ENCODE results near the gene OMG.
"Not testable (repeated sequence)": the region's sequence is repeated elsewhere in the genome, so short reads cannot be mapped to it uniquely, and the experiment has no call there.

The OMG gene

DNA sequence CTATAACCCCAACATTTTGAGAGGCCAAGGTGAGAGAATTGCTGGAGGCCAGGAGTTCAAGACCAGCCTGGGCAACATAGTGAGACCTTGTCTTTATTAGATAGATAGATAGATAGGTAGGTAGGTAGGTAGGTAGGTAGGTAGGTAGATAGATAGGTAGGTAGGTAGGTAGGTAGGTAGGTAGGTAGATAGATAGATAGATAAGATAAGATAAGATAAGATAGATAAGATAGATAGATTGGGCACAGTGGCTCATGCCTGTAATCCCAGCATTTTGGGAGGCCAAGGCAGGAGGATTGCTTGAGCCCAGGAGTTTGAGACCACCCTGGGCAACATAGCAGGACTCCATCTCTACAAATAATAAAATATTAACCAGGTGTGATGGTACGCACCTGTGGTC, 34.1 kb downstream of the OMG start:
- not testable (repeated sequence) for DNase-seq (ENCODE audit: low spot score)

DNA sequence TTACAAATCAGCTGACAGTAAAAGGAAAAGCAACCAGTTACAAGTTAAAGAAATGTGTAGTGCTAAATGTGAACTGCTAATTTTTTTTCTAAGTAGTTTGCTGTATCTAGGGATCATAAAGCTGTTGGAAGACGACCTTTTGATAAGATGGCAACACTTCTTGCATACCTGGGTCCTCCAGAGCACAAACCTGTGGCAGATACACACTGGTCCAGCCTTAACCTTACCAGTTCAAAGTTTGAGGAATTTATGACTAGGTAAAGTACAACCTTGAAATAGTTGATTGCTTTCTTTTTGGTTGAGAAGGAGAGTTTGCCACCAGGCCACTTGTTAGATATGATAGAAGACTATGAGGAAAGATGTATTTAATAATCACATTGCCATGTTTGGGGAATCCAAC, 35.4 kb downstream of the OMG start:
- DNase-seq (ENCODE audit: low spot score) = no peak

DNA sequence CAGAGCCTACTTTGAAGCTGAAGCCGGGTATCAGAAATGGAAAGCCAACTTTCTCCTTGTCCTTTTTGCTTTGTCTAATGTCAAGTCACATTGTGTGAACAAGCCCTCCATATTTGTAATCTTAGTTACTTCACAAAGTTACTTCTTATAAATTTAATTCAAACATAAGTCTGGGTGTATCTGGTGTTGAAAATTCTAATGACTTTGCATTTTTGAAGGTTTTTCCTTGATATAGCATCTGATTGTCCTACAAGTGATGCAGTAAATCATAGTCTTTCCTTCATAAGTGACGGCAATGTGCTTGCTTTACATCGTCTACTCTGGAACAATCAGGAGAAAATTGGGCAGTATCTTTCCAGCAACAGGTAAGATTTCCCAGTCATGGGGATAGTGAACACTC, 36.9 kb downstream of the OMG start:
- no peak for DNase-seq (ENCODE audit: low spot score)

DNA sequence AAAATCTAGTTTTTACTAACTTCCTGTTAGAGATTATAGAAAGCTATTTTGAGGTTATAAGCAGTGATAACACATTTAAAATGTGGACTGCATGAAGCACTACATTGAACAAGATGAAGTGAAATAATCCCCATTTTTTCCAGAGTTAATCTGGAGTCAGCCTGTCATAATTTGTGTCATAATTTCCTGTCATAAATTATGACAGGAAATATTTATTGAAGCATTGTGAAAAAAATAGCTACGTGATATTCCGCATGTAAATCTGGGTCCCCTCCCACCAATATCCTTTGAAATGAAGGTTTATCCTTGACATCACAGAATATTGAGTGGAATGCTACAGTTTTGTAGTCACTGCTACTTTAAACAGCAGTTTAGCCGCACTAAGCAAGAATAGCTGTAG, 40.1 kb downstream of the OMG start:
- DNase-seq (ENCODE audit: low spot score) = no peak

DNA sequence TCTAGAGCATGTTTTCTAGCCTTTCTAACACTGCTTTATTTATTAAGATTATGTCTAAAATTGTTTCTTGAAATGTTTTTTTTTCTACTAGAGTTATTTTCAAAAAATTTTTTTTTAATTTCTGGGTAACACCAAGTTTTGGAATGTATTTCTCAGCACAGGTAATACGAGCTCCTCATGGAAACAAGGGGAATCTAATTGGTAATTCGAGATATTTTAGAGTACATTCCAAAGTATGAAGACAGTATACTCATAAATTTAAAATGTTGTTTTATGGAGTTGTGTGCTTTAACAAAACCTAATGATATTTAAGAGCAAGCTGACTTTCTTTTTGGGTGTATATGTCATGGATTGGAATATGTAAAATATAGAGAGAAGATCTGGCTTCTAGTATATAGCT, 42.4 kb downstream of the OMG start:
- DNase-seq (ENCODE audit: low spot score) = no peak

DNA sequence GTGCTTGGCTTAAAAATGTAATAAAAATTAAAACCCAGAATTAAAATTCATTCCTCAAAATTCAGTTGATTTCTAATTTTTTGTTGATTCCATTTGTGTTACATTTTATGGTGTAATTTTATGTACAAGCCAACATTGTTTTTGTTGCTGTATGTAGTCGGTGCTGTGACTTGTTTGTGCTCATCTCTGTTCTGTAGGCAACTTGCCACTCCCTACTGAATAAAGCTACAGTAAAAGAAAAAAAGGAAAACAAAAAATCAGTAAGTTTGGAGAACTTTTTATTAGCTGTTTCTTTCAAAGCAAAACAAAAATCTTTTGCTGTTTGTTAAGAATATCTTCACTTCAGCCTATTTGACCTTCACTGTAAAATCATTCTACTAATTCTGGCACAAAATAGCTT, 44.3 kb downstream of the OMG start:
- no peak for DNase-seq (ENCODE audit: low spot score)

DNA sequence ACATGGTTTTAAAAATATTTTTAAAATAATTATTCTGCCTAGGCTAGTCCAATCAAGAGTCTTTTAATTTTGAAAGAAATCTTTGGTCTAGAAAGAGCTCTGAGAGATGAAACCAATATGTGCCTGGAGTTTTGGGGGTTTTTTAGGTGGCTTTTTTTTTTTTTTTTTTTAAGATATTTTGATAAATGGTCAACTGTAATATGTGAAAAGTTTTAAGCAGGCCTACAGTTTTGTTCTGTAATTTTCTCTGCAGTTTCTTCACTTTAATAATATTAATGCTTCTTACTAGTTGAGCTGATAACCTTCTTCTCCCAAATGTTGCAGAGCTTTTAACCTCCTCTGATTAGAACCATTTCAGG, 45.1 kb downstream of the OMG start:
- DNase-seq (ENCODE audit: low spot score) = no peak

DNA sequence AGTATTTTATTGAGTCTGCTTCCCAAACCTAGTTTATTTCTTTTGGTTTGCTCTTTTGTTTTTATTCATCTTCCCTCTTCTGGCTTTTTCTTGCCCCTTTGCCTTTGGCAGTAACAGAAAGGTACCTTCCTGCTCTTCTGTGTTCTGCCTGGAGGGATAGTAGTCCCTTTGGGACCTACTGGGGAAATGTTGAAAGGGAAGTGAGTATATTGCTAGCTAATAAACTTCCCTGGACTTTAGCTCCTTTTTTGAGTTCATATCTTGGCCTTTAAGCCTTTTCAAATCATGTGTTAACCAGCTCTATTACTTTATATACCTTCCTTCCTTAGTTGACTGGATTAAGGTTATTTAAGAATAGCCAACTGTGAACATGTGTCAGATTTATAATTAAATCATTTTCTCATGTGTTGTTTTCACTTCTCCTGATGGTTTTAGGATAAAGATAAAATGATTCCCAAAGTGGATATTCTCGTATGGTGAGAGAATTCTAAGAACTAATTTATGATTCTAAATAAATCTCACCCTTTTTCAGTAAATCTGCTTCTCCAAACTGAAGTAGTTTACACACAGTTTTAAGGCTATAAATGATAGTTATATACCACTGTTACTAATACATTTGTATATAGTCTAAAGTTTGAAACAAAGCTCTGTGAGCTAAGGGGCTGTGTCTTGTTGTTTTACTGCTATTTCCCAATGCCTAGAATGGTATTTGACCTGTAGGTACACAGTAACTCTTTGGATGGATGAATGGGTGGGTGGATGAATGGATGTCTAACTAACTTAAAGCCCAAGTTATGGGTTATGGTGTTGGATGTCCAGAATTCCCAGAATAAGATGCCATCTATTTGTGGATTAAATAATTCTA, 45.7 kb downstream of the OMG start:
- no peak for DNase-seq (ENCODE audit: low spot score)

DNA sequence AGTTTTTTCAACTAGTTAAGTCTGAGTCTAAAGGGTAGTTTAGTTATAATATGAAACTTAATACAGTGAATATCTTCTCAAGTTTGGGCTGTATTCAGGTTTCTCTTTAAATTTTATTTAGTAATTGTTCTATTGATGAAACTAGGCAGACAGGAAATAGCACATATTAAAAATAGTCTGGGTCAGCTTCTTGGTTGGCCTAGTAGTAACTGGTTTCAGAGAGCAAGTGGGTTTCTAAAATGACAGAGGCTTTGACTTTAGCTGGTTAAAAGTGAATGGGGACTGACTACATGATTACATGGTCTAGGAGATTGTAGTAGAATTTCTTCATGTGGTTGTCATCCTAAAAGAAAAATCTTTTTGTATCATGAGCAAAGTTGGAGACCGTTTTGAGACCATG, 46.8 kb downstream of the OMG start:
- DNase-seq (ENCODE audit: low spot score) = no peak

DNA sequence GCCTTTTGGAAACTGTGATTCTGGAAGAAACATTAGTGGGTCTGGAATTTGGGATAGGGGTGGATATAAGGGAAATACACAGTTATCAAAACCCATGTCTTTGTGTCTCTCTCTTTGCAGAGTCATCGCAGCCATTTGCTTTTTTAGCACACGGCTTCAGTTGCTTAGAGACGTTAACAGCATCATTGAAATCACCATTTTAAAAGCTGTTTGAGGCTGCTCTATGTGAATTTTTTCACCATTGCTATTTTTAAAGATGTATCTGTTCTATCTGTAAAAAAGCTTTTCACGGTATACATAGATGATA, 47.3 kb downstream of the OMG start:
- no peak for DNase-seq (ENCODE audit: low spot score)

DNA sequence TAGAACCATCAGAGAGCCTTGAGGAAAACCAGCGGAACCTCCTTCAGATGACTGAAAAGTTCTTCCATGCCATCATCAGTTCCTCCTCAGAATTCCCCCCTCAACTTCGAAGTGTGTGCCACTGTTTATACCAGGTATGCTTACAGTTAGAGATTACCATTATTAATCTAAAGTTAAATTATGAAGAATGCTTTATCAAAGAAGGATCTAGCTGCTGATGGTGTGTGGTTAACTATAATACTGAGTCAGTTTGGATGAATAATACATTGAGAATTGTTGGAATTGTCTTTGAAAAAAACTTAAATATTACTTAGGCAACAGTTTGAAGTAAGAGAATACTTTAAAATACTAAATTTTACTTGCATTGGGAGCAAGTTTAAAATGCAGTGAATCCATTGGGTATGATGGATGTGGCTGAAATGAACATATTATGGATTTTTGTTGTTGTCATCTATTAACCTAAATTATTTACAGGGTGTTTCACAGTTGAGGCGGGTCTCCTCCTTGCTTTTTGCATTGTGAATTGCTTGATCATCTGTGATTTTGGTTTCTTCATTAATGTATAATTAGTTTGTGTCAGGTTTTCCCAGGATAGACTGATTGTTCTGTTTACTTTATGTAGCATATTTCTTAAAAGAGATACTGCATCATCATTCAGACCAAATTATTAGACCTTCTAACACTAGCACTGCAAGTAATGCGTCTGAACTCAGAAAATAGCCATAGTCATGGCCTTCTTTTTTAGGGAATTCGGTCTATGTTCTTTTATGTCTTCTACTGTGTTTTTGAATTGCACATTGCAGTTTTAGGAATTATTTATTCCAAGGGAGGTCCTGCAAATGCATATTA, 47.8 kb downstream of the OMG start:
- DNase-seq (ENCODE audit: low spot score) = no peak
